DLD1 (cell line): ENCODE measurements around the gene LRIT1.
"Not testable (repeated sequence)": the region's sequence is repeated elsewhere in the genome, so short reads cannot be mapped to it uniquely, and the experiment has no call there.

Experiments used
- in situ Hi-C: cut with HindIII; loops from 2 replicates; pipeline ENCODE4 v1.10.0; 2017; ENCODE audit warnings: low sequenced_read_pairs

LRIT1 gene, protein sequence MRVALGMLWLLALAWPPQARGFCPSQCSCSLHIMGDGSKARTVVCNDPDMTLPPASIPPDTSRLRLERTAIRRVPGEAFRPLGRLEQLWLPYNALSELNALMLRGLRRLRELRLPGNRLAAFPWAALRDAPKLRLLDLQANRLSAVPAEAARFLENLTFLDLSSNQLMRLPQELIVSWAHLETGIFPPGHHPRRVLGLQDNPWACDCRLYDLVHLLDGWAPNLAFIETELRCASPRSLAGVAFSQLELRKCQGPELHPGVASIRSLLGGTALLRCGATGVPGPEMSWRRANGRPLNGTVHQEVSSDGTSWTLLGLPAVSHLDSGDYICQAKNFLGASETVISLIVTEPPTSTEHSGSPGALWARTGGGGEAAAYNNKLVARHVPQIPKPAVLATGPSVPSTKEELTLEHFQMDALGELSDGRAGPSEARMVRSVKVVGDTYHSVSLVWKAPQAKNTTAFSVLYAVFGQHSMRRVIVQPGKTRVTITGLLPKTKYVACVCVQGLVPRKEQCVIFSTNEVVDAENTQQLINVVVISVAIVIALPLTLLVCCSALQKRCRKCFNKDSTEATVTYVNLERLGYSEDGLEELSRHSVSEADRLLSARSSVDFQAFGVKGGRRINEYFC

GRCh38 chr10:84241185-84241790, at the start of gene LRIT1:
Gene LRIT1 (minus strand): TSS chr10:84241546. CDS start chr10:84241439, 107 bp downstream.
- in situ Hi-C loops, result no loop called here

- in situ Hi-C loops, result no loop called here
These were observed 48.9 kb upstream of the LRIT1 start for GRCh38 chr10:84290235-84290634.

- in situ Hi-C loops, result no loop called here
These were observed 48.3 kb upstream of the LRIT1 start for GRCh38 chr10:84289521-84290200.

DNA sequence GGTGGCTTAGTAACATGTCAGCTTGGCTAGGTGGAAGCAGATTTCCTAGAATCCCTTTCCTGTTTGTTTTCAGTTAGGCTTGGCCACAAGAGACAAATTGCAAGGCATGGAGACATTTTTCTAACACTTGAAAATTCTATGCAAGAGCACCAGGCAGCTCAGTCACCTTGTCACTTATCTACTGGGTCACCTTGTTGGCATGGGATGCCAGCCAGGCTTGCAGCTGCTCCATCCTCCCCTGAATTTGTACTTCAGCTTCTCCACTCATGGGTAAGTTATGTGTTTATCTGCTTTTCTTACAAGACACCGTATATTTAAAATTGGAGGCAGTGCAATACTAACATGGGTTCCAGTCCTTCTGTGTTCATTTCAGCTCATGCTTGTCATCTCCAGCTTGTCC, 46.8 kb upstream of the LRIT1 start:
- in situ Hi-C loops, result no loop called here

GRCh38 chr10:84286695-84287094, 45.3 kb upstream of the LRIT1 start:
- in situ Hi-C loops, result no loop called here

GRCh38 chr10:84279876-84280475, 38.6 kb upstream of the LRIT1 start:
- in situ Hi-C loops, result not testable (repeated sequence)

GRCh38 chr10:84270708-84271107, 29.4 kb upstream of the LRIT1 start:
- in situ Hi-C loops, result no loop called here

DNA sequence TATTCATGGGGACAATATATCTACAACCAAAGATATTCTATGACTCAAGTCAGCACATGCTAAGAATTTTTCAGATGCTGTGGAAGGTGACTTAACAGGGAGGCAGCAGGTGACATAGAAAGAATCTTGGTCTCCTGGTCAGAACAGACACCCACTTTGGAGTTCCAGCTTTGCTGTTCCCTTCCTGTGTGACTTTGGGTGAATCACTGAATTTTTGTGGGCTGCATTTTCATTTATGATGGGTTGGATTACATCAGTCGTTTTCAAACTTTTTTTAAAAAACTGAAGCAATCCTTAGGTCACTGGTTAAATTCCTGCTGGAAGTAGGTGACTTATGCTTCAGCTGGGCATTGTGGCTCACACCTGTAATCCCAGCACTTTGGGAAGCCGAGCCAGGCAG, 28.4 kb upstream of the LRIT1 start:
- in situ Hi-C loops, result no loop called here

DNA sequence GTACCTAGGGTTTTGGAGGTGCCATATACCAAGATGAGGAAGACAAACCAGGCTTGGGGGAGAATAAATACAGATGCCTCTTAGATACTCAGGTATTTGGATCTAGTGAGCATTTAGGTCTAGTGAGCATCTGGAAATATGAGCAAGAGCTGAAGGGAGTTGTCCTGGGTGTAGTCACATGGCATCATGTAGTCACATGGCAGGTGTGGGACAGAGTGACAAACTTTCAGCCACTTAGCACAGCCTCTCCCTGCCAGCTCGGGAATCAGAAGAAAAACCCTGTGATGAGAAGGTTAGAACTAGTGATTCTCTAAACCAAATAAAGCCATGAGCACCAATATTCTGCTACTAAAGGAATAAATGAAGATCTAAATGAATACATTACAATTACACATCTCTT, 27.8 kb upstream of the LRIT1 start:
- in situ Hi-C loops, result no loop called here

DNA sequence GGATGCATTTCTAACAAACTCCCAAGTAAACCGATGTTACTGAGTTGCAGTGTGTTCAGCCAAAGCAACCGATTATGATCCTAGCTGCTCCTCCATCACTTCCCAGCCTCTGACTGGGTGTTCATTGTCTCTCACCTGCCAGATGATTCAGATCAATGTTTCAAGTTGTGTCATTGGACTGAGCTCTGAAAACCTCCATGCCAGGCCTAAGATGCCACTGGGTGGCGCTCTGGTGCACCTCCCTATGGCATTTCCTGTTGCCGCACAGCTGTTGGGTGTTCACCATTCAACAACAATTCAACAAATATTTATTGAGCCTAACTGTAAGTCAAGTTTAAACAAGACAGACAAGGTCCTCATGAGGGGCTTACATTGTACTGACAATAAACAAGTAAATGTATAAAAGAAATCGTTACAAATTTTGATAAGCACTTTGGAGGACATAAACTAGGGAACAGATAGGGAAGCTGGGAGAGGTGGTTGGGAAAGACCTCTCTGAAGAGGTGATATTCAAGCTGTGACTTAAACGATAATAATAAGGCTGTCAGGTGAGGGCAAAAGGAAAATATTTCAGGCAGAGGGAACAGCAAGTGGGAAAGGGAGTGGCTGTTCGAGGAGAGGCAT, 26.3 kb upstream of the LRIT1 start:
- in situ Hi-C loops, result no loop called here

DNA sequence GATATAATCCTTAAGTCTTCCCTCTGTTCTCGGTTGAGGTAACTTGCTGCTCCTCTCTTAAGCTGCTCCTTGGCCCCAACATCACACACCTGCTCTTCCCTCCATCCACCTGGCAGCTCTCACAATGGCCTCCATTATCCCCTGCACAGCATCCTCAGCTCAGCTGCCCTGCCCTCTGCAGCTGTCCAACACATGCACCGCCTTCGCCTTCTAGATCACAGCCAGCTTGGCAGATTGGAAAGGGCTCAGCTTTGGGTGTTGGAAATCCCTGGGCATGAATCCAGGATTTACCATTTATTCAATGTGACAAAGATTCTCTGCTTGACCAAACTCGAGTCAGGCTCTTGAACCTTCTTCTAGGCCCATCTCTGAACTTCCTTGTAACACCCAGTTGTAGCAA, 24.1 kb upstream of the LRIT1 start:
- in situ Hi-C loops, result no loop called here

DNA sequence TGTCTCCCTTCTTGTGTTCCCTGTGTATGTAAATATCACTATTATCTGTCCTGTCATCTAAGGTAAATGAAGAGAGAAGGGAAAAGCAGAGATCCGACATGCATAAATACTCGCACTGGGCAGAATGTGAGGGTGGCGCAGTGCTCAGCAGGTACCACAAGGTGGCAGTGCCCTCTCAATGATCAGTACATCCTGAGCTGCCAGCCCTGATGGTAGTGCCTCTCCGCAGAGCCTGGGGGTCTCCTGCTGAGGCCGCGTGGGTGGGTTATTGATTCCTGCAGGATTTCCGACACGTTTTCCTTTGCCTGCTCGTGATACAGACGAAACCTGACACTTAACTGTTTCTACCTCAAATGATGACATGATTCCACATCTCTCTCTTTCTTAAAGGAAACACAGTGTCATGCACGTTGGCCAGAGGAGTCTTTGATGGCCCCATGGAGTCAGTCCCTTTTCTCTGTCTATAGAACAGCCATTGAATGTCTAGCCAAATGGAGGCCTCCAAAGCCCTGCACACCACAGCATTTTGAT, 23.3 kb upstream of the LRIT1 start:
- in situ Hi-C loops, result no loop called here

GRCh38 chr10:84263716-84264115, 22.4 kb upstream of the LRIT1 start:
- in situ Hi-C loops, result no loop called here

- in situ Hi-C loops, result no loop called here
These were observed 21.0 kb upstream of the LRIT1 start for GRCh38 chr10:84262190-84262956.

GRCh38 chr10:84261236-84261915, 20.0 kb upstream of the LRIT1 start:
- in situ Hi-C loops, result no loop called here

DNA sequence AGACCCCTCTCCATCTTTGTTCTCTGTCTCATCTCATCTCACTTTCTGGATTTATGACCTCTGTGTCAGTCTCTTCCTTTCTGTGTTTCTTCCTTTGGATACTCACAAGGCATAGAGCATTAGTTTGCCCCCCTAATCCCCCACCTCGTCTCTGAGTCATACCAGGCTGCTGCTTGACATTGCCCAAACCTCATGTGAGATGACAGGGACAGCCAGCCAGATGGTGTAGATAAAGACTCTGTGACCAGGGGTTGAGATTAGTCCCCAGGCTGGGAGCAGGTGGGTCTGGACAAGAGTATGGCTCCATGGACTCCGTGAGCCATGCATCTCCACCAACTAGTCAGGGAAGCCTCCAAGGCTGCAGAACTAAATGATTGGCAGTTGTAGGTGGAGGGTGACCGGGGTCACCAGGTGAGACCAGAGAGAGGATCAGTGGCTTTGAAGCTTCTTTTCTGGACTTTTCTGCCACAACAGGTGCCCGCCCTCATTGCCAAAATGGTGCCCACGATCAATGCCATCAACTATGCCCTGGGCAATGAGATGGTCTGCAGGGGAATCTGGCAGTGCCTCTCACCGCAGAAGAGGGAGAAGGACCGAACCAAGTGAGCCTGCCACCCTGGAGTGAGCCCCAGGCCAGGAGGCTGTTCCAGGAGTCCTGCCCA, 16.8 kb upstream of the LRIT1 start:
- in situ Hi-C loops, result no loop called here

GRCh38 chr10:84257343-84258020, 16.1 kb upstream of the LRIT1 start:
- in situ Hi-C loops, result no loop called here
